ENCODE measurements around the gene WSCD1.

GRCh38 chr17:6023036-6023831, 46.9 kb upstream of the WSCD1 start:
- TF ChIP-seq ZFX (IDR thresholded peaks at IDR 0.05; ENCODE audit: borderline replicate concordance) (no peak), CTCF (IDR thresholded peaks at IDR 0.05) (no peak)

Data from 22Rv1 (cell line).